Activated T-cell treated with anti-CD3 and anti-CD28 coated beads, Interleukin-2, amount 50 U/mL, for 48 hours (primary cell): ENCODE results near the gene MAP2K2.

ENCODE experiments used
- DNase-seq, 2 experiments: peaks; one replicate each; pipeline ENCODE4 v3.0.0-alpha.2; 2020

The MAP2K2 gene

DNA sequence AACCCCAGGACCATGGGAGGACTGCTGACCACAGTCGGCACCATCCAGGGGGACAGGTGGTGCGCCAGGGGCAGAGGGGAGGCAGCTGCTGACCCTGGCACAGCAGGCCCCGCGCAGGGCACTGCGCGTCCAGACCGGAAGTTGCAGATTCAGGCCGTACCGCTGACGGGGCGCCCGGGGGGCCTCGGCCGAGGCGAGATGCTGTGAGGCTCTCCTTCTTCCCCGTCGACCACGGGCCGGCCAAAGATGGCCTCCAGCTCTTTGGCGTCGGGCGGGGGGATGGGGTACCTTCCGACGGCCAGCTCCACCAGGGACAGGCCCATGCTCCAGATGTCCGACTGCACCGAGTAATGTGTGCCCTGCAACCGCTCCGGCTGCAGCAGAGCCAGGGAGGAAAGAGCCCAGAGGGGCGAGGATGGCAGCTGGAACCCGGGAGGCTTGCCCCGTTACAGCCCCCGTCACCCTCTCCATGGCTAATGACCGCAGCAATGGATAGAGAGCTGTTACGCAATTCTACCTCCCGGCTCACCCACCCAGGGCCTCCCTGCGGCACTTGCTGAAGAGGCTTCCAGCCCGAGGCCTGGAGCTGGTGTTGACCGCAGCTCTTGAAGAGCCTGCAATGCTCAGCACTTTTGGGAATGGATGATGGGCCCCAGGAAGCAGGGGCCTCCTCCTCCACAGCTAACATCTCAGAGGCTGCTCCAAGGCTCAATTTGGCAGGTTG is 24.7 kb downstream of the MAP2K2 start:
- DNase-seq, result no peak

GRCh38 chr19:4098493-4098892 is 25.4 kb downstream of the MAP2K2 start:
- DNase-seq, result no peak

DNA sequence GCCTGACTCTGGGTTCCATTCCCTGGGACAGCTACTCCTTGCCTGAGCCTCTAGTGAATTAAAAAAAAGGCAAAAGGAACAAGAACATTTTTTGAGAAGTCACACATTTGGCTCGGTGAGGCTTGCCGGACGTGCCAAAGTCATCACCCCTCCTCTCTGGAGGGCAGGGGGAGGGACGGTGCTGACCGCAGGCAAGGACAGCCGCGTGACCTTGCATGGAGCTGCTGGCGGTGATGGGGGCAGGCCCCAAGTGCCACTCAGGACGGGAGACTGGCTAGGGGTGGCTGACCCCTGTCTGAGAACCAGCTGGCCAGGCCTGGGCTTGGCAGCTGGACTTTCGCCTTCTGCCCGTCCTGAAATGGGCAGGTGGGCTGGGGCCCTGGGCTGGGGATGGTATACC is 26.4 kb downstream of the MAP2K2 start:
- DNase-seq, result no peak

DNA sequence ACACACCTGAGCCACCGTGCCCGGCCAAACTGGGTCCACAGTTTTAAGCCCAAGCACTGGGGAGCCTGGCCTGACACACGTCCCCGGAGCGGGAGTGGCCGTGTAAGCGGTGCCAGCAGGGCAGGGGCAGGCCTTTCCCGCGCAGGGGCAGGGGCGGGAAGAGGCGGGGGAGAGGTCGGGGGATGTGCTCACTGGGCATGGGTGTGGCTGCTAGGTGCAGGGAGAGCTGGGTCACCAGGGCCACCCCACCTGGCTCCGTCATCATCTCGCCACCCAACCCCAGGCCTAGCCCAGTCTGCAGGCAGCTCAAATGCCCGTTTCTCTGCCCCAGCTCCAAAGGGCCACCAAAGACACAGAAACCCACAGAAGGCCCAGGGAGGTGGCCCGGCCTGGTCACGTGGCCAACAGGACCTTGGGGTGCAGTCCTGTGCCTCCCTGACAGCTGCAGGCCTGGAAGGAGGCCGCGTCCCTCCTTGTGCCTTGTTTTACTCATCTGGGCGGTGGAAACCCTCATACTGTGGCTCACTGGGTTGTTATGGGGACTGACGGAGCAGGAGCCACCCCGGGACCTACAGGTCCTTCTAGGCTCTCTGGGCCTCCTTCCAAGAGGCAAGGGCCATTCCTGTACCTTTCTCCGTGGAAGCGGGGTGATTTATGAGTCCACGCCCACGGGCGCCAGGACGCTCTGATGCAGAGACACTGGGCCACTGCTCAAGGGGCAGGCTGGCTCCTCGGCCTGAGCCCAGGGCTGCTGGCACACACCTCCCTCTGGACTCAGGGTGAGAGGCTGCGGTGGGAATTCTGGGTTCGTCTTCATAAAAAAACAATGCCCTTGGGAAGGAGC is 27.7 kb downstream of the MAP2K2 start:
- DNase-seq, result no peak

GRCh38 chr19:4095488-4095844 is 28.5 kb downstream of the MAP2K2 start:
- no peak for DNase-seq

DNA sequence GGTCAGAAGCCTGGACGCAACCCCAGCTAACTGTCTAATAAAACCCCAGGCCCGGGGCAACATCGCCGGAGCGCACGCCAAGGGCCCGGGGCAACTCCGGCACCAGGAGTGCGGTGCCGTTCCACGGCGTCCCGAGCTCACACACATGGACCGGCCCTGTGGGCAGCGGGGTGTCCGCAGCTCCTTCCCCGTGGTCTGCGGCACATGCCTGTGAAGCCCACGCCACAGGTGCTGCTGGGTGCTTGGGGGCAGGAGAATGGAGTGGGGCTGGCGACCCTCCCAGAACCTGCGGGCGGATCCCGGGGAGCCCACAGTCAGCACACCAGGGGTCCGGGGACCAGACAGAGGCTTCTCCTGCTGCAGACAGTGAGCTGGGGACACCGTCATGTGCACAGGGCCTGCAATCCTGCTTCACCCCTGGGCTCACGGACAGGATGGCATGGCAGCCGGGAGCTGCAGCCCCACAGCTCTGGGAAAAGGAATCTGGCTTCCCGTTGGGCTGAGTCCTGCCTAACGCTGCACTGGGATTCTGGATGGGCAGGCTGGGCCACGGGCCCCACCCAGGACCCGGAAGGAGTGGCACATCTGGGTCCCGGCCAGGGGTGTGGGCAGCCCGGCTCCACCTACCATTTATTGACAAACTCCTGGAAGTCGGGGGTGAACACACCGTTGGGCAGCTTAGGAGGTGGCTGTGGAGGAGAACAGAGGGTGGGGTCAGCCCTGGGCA is 29.0 kb downstream of the MAP2K2 start:
- DNase-seq, result no peak

- no peak for DNase-seq
Observed at GRCh38 chr19:4094291-4094690, 29.6 kb downstream of the MAP2K2 start.

DNA sequence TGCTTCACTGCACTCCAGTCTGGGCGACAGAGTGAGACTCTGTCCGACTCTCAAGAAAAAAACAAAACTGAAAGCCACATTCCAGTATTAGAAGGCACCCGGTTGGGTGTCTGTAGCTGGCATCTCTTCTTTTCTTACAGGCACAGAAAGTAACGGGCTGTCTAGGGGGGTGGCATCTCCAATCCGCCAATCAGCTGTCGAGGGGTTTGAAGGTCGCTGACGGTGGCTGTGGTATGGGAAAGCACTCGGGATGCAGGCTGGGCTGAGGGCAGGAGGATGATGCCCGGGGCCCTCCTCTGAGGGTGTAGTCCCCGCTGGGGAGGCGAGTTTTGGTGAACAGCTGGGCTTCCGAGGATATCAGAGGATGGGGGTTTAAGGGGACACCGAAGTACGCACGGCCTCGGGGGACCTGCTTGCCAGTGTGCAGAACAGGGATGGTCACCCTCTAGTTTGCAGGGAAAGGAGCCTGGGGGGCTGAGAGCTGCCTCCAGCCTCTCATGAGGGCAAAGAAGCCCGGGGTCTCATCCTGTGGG is 30.2 kb downstream of the MAP2K2 start:
- no peak for DNase-seq

- DNase-seq, result no peak
Observed at GRCh38 chr19:4090356-4091220, 33.3 kb downstream of the MAP2K2 start.

DNA sequence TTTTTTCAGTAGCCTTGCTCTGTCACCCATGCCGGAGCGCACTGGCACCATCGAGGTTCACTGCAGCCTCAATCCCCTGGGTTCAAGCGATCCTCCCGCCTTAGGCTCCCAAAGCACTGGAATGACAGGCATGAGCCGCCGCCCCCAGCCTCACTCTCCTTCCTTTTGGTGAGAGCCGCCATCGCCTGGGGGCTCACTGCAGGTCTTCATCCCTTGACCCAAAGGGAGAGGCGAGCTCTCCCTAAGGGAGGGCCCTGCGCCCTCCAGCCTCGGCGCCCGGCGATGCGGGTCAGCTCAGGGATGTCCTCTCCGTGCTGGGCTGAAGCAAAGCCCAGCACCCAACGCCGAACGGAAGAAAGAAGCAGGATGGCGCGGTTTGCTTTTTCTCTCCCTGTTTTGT is 34.0 kb downstream of the MAP2K2 start:
- no peak for DNase-seq

GRCh38 chr19:4089400-4089908 is 34.5 kb downstream of the MAP2K2 start:
- DNase-seq, result peak; percentile 72 to 76

DNA sequence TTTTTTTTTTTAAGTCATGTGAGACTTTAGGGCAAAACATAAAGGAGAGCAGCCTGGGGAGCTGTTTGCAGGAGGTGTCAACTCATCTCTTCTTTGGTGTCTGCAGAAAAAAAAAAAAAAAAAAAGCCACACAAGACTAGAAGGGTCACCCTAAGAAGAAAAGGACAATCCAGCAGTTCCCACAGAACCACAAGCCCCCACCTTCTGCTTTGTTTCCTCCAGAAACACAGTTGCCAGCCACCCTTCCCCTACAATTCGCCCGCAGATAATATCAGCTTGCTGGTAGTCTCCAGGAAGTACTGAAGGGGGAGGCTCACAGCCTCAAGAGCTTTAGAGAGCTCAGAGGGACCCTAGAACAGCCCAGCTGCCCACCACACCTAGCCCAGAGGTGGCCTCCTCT is 34.9 kb downstream of the MAP2K2 start:
- peak in 1 of 2 experiments; percentile 56 for DNase-seq

DNA sequence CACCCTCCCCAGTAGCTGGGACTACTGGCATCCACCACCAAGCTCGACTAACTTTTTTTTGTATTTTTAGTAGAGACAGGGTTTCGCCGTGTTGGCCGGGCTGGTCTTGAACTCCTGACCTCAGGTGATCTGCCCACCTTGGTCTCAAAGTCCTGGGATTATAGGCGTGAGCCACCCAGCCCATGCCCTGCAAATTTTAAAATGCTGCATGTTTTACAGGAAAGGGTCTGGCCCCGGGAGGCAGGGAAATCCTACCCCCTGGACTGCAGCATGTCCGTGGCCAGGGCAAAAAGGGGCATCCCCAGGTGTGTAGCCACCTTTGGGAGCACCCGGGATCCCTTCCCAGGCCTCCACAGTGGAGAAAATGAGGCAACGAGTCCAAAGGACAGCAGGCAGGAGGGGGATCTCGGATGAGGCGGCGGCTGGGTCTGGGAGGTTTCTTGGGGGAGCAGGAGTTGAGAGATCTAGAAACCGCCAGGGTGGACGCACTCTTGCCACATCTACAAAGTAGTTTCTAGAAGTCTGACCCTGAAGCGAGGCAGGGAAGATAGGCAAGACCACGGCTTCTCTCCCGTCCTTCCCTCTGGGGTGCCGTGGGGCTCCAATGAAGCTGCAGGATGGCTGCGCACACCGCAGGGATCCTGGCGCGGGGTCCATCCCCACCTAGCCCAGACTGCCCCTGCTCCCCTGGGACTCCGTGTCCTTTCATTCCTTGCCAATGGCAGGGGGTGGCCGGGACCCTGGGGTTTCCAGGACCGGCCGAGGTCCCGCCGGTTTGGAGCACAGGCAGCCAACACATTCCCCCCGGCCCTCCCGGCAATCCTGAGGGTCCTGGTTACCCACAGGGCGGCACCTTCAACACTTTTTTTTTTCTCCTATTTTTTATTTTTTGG is 35.9 kb downstream of the MAP2K2 start:
- DNase-seq, result no peak

DNA sequence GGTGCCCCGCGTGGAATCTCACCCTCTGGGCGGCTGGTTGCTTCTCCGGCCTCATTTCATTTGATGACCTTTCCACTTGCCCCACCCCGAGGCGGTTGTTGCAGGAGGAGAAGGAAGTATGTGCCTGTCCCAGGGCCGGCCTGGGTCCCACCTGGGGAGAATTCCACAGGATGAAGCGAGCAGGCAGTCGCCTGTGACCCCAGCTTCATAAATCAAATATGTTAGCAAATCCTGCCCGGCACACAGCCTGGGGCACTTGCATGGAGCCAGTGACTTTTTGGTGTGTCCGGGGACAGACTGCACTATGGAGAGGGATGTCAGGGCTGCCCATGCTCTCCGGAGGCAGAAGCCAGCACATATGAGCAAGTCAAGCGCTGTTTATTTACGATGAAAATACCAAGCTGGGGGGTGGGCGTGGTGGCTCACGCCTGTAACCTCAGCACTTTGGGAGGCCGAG is 37.5 kb downstream of the MAP2K2 start:
- no peak for DNase-seq

DNA sequence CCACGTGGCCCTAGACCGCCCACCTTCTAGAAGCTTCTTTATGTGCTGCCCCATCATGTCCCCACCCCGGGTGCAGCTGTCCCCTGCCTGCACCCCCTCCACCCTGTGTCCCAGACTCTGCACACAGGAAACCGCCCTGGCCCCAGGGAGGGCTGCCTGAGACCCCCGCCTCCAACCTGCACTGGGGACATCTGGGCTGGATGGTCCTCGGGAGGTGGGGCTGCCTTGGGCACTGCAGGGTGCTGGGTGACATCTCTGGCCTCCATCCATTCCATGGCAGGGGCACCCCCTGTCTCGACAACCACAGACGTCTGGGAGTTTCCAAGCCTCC is 39.4 kb downstream of the MAP2K2 start:
- no peak for DNase-seq

DNA sequence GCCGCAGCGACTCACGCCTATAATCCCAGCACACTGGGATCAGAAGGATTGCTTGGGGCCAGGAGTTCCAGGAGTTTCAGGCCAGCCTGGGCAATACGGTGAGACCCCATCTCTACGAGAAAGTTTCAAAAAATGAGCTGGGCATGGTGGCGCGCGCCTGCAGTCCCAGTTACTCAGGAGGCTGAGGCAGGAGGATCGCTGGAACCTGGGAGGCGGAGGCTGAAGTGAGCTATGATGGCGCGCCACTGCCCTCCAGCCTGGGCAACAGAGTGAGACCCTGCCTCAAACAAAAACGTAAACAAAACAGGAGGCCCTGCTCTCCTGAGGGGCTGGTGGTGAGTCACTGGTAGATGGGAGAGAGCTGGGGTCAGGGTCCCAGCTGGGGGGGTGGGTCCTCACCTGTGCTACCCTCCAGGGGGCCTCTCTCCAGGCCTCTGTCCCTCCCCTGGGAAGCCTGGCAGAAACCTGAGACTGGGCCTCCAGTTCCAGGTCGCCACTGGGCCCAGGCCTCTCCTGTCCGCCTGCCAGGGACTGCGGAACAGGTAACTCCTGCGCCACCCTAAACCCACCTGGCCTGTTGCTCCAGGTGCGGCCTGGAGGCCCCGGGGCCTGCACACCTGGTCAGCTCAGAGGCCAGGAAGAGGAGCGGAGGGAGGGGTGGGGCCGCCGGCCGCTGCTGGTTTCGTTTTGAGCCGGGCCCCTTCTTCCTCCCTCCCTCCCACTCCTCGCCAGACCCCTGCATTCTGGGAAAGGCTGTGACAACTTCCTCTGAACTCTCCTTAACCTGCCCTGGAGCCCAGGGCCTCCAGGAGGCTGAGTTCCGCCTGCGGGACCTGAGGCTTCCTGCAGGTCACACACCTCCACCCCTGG is 40.0 kb downstream of the MAP2K2 start:
- peak in 1 of 2 experiments; percentile 55 for DNase-seq

- DNase-seq, result no peak
Observed at GRCh38 chr19:4082172-4082571, 41.8 kb downstream of the MAP2K2 start.

DNA sequence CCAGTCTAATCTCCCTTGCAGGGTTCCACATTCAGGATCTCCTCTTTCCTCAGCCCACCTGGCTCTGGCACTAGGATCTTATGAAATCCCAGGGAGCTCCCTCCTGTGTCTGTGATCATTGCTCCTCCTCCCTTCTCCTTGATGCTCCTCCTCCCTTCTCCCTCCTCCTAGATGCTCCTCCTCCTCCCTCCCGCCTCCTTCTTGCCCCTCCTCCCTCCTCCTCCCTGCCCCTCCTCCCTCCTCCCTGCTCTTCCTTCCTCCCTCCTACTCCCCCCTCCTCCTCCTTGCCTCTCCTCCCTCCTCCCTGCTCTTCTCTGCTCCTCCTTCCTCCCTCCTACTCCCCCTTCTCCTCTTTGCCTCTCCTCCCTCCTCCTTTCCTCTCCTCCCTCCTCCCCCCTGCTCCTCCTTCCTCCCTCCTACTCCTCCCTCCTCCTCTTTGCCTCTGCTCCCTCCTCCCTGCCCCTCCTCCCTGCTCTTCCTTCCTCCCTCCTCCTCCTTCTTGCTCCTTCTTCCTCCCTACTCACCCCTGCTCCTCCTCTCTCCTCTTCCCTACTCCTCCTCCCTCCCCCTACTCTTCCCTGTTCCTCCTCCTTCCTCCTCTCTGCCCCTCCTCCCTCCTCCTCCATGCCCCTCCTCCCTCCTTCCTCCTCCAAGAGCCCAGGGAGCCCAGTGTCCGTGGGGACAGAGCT is 42.3 kb downstream of the MAP2K2 start:
- DNase-seq, result no peak

DNA sequence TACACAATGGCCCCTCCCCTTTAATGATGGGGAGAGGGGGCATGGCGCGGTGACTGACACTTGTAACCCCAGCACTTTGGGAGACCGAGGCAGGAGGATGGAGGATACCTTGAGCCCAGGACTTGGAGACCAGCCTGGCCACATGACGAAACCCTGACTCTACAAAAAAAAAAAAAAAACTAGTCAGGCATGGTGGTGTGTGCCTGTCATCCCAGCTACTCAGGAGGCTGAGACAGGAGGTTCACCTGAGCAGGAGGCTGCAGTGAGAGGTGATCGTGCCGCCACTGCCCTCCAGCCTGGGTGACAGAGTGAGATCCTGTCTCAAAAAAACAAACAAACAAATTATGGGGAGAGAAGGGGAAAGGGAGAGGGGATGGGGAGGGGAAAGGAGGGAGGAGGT is 43.4 kb downstream of the MAP2K2 start:
- DNase-seq, result no peak
